KOPT-K1 (cell line): Measurements from ENCODE around the gene GDF15.
"Not testable (repeated sequence)": the region's sequence is repeated elsewhere in the genome, so short reads cannot be mapped to it uniquely, and the experiment has no call there.

Source experiments
- H3K27ac ChIP-seq: fragments of 200-600 bp; sonication (generic); 2 replicates; pipeline ENCODE4 v1.5.1; 2016; ENCODE audit warnings: antibody characterized with exemption, mild to moderate bottlenecking, low read depth, low read length; ENCODE audit not compliant: poor library complexity, severe bottlenecking
- H3K36me3 ChIP-seq: fragments of 200-600 bp; sonication (generic); 2 replicates; pipeline ENCODE4 v1.5.1; 2017; ENCODE audit warnings: antibody characterized with exemption, mild to moderate bottlenecking, low read length, moderate library complexity; ENCODE audit not compliant: insufficient read depth
- H3K9me3 ChIP-seq: fragments of 200-600 bp; sonication (generic); 2 replicates; pipeline ENCODE4 v1.5.1; 2017; ENCODE audit warnings: antibody characterized with exemption, low read length, mild to moderate bottlenecking; ENCODE audit not compliant: insufficient read depth, poor library complexity, severe bottlenecking

The GDF15 gene

DNA sequence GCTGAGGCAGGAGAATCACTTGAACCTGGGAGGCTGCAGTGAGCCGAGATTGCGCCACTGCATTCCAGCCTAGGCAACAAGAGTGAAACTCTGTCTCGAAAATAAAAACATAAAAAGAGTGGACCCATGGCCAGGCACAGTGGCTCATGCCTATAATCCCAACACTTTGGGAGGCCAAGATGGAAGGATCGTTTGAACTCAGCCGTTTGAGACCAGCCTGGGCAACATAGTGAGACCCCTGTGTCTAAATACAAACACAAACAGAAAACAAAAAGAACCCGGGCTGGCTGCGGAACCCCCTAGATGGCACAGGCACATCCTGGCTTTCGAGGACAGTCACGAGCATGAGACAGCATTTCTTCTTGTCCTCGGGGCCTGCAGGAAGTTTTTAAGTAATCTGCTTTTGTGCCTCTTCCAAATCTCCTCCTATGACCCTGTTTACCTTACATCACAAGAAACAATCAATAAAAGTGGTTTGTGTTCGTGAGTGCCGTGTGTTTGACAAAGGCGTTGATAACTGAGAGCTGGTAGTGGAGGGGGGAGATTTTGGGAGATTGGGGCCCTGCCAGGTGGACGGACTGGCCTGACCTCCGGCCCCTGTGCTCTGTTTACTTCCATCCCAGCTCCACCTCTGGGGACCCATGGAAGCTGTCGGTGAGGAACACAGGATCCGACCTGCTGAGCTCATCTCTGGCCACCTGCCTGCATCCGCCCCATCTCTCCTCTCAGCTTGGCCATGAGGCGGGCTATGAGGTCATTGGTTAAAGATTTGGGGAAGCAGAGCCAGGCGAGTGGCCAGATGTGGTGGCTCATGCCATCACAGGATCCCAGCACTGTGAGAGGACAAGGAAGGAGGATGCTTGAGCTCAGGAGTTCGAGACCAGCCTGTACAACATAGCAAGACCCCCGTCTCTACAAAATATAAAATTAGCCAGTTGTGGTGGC, 5.9 kb upstream of the GDF15 start:
- Histone ChIP-seq H3K27ac (no peak overlapping the region), H3K36me3 (no peaks in the 10 kb centered on the region)

DNA sequence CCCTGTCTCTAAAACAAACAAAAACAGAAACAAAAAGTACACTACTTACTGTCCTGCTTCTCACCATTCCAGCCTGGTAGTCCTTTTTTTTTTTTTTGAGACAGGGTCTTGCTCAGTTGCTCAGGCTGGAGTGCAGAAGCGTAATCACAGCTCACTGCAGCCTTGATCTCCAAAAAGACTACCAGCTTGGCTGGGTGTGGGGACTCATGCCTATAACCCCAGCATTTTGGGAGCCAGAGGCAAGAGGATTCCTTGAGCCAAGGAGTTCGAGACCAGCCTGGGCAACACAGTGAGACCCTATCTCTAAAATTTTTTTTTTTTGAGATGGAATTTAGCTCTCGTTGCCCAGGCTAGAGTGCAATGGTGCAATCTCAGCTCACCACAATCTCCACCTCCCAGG, 5.1 kb upstream of the GDF15 start:
- no peak overlapping the region for H3K27ac ChIP-seq
- no peaks in the 10 kb centered on the region for H3K9me3 ChIP-seq
- H3K36me3 ChIP-seq = no peaks in the 10 kb centered on the region

More for the DNA sequence above, 5.9 kb upstream of the GDF15 start:
- no peaks in the 10 kb centered on the region for H3K9me3 ChIP-seq

GRCh38 chr19:18383622-18384021, 2.3 kb upstream of the GDF15 start:
- H3K9me3 ChIP-seq, H3K36me3 ChIP-seq, H3K27ac ChIP-seq: not testable (repeated sequence)

GRCh38 chr19:18384775-18385174, 1.2 kb upstream of the GDF15 start:
- Histone ChIP-seq H3K9me3 (no peaks in the 10 kb centered on the region), H3K27ac (no peak overlapping the region), H3K36me3 (no peaks in the 10 kb centered on the region)

- Histone ChIP-seq H3K9me3 (no peaks in the 10 kb centered on the region), H3K36me3 (no peaks in the 10 kb centered on the region), H3K27ac (no peak overlapping the region)
Measured at GRCh38 chr19:18385359-18385674, 641 bp upstream of the GDF15 start.

DNA sequence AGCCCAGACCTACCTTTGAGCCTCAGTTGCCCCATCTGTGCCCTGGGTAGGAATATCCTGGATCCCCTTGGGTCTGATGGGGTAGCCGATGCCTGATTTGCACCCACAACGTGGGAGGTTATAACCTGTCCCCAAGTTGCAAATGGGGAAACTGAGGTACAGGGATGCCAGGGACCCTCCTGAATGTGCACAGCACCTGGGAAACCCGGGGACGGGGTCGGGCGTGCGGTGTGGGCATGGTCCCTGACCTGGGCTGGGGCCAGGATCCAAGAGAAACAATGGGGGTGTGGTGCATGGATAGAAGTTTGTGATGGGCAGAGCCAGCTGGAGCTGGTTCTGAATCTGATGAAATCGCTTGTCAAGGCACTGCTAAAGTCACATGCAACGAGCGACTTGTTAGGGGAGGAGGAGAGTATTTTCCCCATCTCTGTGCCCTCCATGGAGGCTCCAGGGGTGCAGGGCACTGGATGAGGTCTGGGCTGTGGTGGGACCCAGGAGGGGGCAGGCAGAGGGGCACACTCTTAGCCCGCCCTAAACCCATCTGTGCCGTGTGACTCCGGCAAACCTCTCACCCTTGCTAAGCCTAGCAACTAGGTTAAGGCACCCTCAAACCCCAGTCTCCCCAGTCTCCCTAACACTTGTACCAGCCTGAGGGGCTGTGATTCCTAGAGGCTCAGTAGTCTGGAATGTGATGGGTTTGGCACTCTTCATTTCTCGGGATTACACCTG, 749 bp downstream of the GDF15 start:
- Histone ChIP-seq H3K36me3 (no peaks in the 10 kb centered on the region), H3K27ac (no peak overlapping the region), H3K9me3 (no peaks in the 10 kb centered on the region)

- Histone ChIP-seq H3K27ac (no peak overlapping the region), H3K9me3 (no peaks in the 10 kb centered on the region), H3K36me3 (no peaks in the 10 kb centered on the region)
Measured at GRCh38 chr19:18388100-18388959, 2.4 kb downstream of the GDF15 start.

GRCh38 chr19:18388960-18389725, 3.2 kb downstream of the GDF15 start:
- no peaks in the 10 kb centered on the region for H3K9me3 ChIP-seq
- no peaks in the 10 kb centered on the region for H3K36me3 ChIP-seq
- no peak overlapping the region for H3K27ac ChIP-seq

DNA sequence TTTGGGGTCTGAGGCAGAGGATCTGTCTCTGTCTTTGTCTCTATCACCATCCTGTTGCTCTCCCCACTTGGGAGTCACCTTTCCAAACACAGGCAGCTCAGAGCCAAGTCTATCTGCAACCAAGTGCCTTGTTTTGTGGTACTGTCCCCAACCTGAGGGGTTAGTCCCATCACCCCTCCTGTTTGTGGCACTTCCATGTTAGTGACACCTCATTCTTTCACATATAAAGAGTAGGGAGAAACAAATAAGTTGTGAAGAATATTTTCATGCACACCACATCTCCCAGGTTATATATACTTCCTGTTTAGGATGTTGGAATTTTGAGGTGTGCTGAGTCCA, 3.7 kb downstream of the GDF15 start:
- no peak overlapping the region for H3K27ac ChIP-seq
- no peaks in the 10 kb centered on the region for H3K9me3 ChIP-seq
- H3K36me3 ChIP-seq = no peaks in the 10 kb centered on the region

DNA sequence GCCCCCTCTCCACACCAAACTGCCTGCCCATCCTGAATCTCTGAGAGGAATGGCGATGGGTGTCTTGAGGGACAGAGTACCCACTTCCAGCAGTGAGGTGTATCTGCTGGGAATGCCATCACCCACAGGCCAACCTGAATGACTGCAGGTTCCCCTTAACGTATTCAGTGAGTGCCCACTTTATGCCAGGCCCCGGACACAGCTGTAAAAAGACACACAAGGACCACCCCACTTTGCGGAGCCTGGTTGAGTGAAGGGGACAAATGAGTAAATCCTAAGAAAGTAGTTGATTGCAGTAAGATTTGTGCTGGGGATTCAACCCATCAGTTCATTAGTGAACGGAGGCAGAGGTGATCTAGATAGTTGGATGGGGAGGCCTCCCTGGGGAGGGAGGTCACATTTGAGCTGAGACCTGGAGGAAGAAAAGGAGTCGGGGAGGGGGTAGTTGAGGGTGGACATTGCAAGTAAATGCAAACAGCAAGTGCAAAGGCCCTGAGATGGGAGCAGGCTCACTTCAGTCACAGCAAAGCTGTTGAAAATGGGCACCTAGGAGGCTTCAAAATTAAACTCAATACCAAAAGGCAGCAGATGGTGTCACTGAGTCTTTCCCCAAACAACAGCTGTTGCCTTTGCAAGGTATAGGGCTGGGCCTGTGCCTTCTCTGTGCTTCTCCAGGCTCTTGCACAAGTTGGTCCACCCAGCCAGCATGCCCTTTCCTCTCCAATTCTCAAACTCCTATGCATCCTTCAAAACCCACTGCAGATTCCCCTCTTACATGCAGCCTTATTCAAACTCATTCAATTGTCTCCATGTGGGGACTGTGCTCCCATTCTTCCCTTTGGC, 4.3 kb downstream of the GDF15 start:
- Histone ChIP-seq H3K27ac (no peak overlapping the region), H3K9me3 (no peaks in the 10 kb centered on the region), H3K36me3 (no peaks in the 10 kb centered on the region)

DNA sequence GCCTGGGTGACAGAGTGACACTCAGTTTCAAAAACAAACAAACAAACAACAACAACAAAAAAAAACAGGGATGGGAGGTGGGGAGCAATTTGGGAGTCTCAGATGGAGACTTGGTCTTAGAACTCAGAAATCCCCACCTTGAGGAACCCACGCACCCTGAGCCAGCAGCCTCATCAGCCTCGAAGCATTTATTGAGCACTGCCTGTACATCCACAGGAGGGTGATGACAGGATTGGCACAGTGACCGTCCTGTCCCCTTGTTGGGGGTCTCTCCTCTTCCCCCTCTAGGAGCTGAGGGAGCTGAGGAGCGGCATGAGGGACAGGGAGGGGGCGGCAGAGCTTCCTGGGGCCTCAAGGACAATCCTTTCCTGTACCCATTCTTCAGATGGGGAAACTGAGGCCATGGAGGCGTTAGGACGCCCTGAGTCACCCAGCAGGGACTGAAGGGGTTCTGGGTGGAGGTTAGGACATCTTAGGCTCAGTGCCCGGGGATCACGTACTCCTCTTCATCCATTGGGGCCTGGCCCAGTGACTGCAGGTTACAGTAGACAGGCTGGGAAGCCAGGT, 5.6 kb downstream of the GDF15 start:
- no peaks in the 10 kb centered on the region for H3K9me3 ChIP-seq
- no peak overlapping the region for H3K27ac ChIP-seq
- no peaks in the 10 kb centered on the region for H3K36me3 ChIP-seq

DNA sequence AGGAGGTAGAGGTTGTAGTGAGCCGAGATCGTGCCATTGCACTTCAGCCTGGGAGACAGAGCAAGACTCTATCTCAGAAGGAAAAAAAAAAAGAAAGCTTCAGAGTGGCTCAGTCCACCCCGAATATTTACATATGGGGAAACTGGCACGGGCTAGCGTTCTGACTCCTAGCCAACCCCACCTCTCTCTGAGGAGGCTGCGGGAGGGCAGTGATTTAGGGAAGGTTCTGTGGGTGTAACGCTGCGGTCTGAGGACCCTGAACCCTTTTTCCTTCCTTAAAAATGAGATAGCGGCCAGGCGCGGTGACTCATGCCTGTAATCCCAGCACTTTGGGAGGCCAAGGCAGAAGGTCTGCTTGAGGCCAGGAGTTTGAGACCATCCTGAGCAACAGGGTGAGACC, 6.5 kb downstream of the GDF15 start:
- Histone ChIP-seq H3K27ac (no peak overlapping the region), H3K9me3 (no peaks in the 10 kb centered on the region), H3K36me3 (no peaks in the 10 kb centered on the region)

DNA sequence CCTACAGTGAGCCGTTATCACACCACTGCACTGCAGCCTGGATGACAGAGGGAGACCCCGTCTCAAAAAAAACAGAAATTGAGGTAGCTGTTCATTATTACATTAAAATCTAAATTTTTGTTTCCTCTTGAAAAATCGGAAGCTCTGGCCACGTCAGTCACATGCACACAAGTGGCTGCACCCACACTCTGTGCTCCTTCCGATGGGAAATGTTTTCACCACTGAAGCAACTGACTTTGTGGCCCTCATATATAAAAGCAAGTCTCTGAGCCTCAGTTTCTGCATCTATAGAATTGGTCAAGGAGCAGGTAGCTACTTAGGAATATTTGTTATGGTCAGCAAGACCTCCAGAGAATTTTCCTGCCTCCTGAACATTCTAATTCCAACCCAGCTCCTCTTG, 7.0 kb downstream of the GDF15 start:
- Histone ChIP-seq H3K9me3 (no peaks in the 10 kb centered on the region), H3K27ac (no peak overlapping the region), H3K36me3 (no peaks in the 10 kb centered on the region)

DNA sequence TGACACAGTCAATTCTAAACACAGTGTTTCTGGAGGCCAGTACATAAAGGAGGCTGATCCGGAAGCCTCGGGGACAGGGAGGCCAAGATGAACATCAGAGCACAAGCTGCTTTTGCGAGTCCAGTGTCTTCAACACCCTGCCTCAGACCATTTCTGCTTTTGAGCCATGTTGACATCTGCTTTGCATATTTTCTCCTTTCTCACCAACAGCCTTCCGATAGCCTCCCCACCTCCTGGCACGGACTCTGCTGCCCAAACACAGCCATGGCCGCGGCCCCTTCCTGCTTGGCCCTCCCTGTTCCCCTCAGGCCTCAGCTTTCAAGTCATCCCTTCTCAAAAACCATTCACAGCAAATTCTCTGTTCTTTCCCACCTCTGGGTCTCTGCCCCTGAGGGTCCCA, 7.9 kb downstream of the GDF15 start:
- no peaks in the 10 kb centered on the region for H3K9me3 ChIP-seq
- no peak overlapping the region for H3K27ac ChIP-seq
- H3K36me3 ChIP-seq = no peaks in the 10 kb centered on the region
